Retinal pigment epithelial cell (primary cell): ENCODE measurements around the gene SRRM3.

ENCODE experiments used
- DNase-seq: peaks from one replicate; pipeline ENCODE4 v3.0.0-alpha.2; 2010; ENCODE audit warnings: low read depth
- H3K4me3 ChIP-seq: 2 replicates; pipeline ENCODE4 v1.5.1; 2011; ENCODE audit warnings: mild to moderate bottlenecking, low read length, control low read depth, moderate library complexity
- CTCF ChIP-seq: conservative IDR thresholded peaks from 2 replicates; pipeline ENCODE4 v1.5.1; 2011; ENCODE audit warnings: low read depth, low read length, control low read depth, inconsistent platforms

Gene SRRM3

GRCh38 chr7:76230214-76230613, 28.5 kb downstream of the SRRM3 start:
- DNase-seq, result no peak
- no peak for TF ChIP-seq CTCF
- H3K4me3 ChIP-seq, result no peak overlapping the region

- no peak for TF ChIP-seq CTCF
- DNase-seq, result no peak
- H3K4me3 ChIP-seq, result no peak overlapping the region
Observed at GRCh38 chr7:76231071-76231470, 29.4 kb downstream of the SRRM3 start.

DNA sequence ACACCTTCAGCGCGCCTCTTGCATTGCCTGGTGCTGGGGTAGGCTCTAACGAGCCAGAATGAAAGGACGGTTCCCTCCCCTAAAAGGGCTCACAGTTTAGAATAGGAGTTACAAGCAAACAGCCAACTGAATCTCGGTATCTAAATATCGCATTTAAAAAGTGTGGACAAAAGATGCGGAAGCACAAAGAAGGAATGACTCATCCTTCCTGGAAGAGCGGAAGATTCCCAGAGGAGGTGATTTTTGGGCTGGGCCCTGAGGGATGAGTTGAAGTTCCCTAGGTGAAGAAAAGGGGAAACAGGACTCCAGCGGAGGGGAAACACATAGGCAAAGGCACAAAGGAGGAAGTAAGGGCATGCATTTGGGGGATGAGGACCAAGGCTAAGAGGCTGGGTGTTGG, 29.9 kb downstream of the SRRM3 start:
- no peak for DNase-seq
- H3K4me3 ChIP-seq, result no peak overlapping the region
- TF ChIP-seq CTCF, result no peak

GRCh38 chr7:76232698-76233097, 31.0 kb downstream of the SRRM3 start:
- no peak overlapping the region for H3K4me3 ChIP-seq
- TF ChIP-seq CTCF, result no peak
- DNase-seq, result no peak

DNA sequence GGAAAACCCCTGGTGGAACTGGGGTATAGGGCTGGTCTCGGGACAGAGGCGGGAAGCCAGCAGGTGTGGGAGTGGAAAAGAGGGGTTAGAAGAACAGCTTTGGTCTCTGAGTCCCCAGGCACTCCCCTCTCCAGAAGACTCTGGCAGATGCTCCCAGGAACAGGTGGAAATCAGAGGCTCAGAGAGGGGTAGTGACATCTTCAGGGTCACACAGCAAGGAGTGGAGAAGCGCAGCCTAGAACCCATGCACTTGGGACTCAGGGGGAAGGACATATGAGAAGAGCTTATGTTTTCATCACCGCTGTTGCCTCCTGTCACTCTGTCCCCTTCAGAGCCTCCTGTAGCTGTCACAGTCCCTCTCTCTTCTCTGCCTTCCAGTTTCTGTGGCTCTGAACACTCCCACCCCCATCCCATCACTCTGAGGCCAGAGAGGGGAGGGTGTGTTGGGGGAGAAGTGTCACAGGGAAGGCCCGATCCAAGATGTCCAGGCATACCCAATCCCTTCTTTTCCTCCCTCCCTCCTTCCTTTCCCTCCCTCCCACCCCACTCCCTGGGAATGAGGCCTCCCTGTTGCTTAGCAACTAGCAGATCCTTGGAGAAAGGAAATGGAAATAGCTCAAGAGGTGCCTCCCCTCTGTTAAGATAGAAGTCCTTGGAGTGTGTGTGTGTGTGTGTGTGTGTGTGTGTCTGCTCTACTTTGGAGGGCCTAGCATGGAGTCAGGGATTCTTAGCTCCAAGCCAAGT, 32.0 kb downstream of the SRRM3 start:
- no peak for DNase-seq
- TF ChIP-seq CTCF, result no peak
- no peak overlapping the region for H3K4me3 ChIP-seq

DNA sequence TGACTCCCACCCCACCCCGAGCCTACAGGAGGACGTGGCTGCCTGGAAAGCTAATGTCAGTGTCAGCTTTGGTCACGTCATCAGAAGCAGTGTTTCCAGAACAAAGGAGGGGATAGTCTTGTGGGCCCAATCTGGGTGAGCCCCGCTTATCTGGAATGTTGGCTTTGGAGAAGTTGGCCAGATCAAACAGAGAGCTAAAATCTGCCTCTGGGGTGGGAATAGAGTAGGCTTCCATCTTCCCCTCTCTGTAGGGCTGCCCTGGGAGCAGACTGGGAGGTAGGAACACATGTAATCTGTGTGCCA, 32.5 kb downstream of the SRRM3 start:
- TF ChIP-seq CTCF, result no peak
- DNase-seq, result no peak
- H3K4me3 ChIP-seq, result no peak overlapping the region

DNA sequence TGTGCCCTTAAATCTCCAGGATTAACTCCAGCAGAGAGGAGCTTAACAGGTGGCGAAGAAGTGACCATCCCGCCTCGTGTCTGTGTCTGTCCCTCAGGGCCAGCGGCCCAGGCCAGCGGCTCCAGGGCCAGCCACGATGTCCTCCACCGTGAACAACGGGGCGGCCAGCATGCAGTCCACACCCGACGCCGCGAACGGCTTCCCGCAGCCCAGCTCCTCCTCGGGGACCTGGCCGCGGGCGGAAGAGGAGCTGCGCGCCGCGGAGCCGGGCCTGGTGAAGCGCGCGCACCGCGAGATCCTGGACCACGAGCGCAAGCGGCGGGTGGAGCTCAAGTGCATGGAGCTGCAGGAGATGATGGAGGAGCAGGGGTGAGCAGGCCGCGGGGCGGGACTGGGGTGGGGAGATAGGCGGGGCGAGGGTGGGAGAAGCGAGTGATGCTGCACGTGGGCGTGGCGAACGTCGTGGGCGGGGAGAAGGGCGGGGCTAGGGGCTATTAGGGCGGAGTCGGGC, 33.3 kb downstream of the SRRM3 start:
- peak overlapping the region; percentile 19 for H3K4me3 ChIP-seq
- TF ChIP-seq CTCF, result no peak
- peak; percentile 61 for DNase-seq
